ENCODE results near the gene OSM. TPM values are rescaled to one million over a fixed set of nuclear protein-coding genes. Genes with fewer than 3 reads are reported as not detected.

Gene OSM
- total and polyA plus RNA-seq, 2 donors (not counting 3 experiments of a cell fraction or from before 2014, with no cell fraction given) = not detected

DNA sequence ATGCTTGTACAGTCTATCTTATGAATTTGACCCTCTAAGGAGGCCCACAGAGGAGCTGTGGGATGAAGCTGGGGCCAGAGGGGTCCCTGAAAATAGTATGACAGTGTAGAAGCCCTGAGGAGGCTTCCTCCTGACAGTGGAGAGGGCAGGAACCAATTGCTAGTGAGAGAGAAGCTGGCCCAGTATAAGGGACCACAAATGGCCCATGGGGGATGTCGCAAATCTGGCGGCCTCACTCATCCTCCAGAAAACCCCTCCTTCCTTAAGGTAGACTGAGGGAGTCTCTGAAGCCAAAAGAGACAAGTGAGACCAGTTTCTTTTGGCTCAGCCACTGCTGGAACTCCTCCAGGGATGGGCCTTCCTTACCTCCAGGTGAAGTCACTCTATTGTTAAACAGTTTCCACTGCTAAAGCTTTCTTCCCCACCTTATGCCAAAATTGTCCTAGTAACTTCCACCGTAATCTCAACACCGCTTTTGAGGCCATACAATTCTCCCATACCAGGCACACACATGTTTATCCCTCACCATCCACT is 40.5 kb upstream of the OSM start:
- DNase-seq (ENCODE audit: low read depth, low spot score) (no peak), FAIRE-seq (no peak)
- Histone ChIP-seq H3K4me2 (ENCODE audit: insufficient read depth, low read length) (no peak overlapping the region), H3K9me1 (replicated peaks; ENCODE audit: control insufficient read depth, extremely low read depth, insufficient read depth, low read length) (no peaks in the 10 kb centered on the region), H3K9ac (replicated peaks; ENCODE audit: extremely low read depth, insufficient read depth, low read length) (no peak overlapping the region), H3K4me1 (ENCODE audit: control insufficient read depth, extremely low read depth, insufficient read depth, low read length) (peaks cover 29% of the 10 kb centered on the region), H3K79me2 (ENCODE audit: control insufficient read depth, insufficient read depth, low read length) (no peaks in the 10 kb centered on the region), H4K20me1 (replicated peaks; ENCODE audit: control insufficient read depth, extremely low read depth, insufficient read depth, low read length) (no peaks in the 10 kb centered on the region), H3K9me3 (replicated peaks; ENCODE audit: control insufficient read depth, insufficient read depth, low read length) (no peaks in the 10 kb centered on the region), H2AFZ (ENCODE audit: low read depth, low read length) (no peak overlapping the region), H3K27me3 (ENCODE audit: control insufficient read depth in 2 of 2, insufficient read depth in 2 of 2, low read length in 2 of 2) (no peaks in the 10 kb centered on the region), H3K4me3 (replicated peaks in 1 of 3; ENCODE audit: insufficient read depth in 1 of 3, low read depth in 1 of 3, low read length in 3 of 3) (no peak overlapping the region), H3K36me3 (ENCODE audit: control insufficient read depth in 2 of 2, extremely low read depth in 1 of 2, insufficient read depth in 2 of 2, low read length in 2 of 2) (no peaks in the 10 kb centered on the region), H3K27ac (ENCODE audit: insufficient read depth, low read depth, low read length) (no peak overlapping the region)
- dilution Hi-C loops (cut with MboI; ENCODE audit: extremely low pct_ligation_motif_present, low sequenced_read_pairs) (no loop called here), intact Hi-C loops (cut with micrococcal nuclease) (no loop called here)
- TF ChIP-seq FOS (IDR thresholded peaks at IDR 0.05; ENCODE audit: borderline replicate concordance, insufficient read depth, low read length) (no peak), EZH2 (IDR thresholded peaks at IDR 0.05; ENCODE audit: borderline replicate concordance, low read depth, low read length, severe bottlenecking) (no peak), JUN (IDR thresholded peaks at IDR 0.05; ENCODE audit: borderline replicate concordance, insufficient read depth, insufficient read length, low read depth) (no peak), POLR2AphosphoS5 (IDR thresholded peaks at IDR 0.05; ENCODE audit: insufficient read depth, low read depth, low read length) (no peak), MYC (IDR thresholded peaks at IDR 0.05; ENCODE audit: low read depth, low read length) (no peak)
- TF ChIP-seq, protein P1, sequence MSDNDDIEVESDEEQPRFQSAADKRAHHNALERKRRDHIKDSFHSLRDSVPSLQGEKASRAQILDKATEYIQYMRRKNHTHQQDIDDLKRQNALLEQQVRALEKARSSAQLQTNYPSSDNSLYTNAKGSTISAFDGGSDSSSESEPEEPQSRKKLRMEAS (IDR thresholded peaks at IDR 0.05; ENCODE audit: insufficient read depth, insufficient read length) = no peak
- TF ChIP-seq, protein P2, sequence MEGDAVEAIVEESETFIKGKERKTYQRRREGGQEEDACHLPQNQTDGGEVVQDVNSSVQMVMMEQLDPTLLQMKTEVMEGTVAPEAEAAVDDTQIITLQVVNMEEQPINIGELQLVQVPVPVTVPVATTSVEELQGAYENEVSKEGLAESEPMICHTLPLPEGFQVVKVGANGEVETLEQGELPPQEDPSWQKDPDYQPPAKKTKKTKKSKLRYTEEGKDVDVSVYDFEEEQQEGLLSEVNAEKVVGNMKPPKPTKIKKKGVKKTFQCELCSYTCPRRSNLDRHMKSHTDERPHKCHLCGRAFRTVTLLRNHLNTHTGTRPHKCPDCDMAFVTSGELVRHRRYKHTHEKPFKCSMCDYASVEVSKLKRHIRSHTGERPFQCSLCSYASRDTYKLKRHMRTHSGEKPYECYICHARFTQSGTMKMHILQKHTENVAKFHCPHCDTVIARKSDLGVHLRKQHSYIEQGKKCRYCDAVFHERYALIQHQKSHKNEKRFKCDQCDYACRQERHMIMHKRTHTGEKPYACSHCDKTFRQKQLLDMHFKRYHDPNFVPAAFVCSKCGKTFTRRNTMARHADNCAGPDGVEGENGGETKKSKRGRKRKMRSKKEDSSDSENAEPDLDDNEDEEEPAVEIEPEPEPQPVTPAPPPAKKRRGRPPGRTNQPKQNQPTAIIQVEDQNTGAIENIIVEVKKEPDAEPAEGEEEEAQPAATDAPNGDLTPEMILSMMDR (IDR thresholded peaks at IDR 0.05; ENCODE audit: extremely low read depth in 1 of 2, insufficient read depth in 1 of 2, low read depth in 1 of 2, low read length in 2 of 2) = no peak
- CTCF ChIA-PET = interaction anchor here (1.4 kb wide), 1 partner anchor 19 kb away, joined by 4 read pairs; no protein-coding TSS in a partner anchor
- POLR2A ChIA-PET = no interaction called here
- no TSS peak for BruUV-seq (replicated peaks)

Data from endothelial cell of umbilical vein (primary cell).